Cardiac muscle cell (in vitro differentiated cells and primary cell): ENCODE results near the gene WHRN. TPM values are rescaled to one million over a fixed set of nuclear protein-coding genes. Genes with fewer than 3 reads are reported as not detected.

Experiments
- DNase-seq, 2 donors: peaks; one replicate each; pipeline versions ENCODE4 v3.0.0 to v3.0.0-alpha.2; 2010 to 2017; ENCODE audit warnings: low read depth in 1 of 2, low spot score in 1 of 2
- H3K27ac ChIP-seq: fragments of 200-600 bp; sonication (generic); 2 replicates; pipeline ENCODE4 v1.5.1; 2016
- H3K27me3 ChIP-seq: fragments of 200-600 bp; sonication (generic); 2 replicates; pipeline ENCODE4 v1.6.0; 2016; ENCODE audit warnings: control low read depth
- H3K36me3 ChIP-seq: fragments of 200-600 bp; sonication (generic); 2 replicates; pipeline ENCODE4 v1.5.1; 2016; ENCODE audit warnings: control low read depth
- H3K4me1 ChIP-seq: fragments of 200-600 bp; sonication (generic); 2 replicates; pipeline ENCODE4 v1.8.1; 2017; ENCODE audit warnings: low read depth, mild to moderate bottlenecking, mixed run types
- H3K4me3 ChIP-seq: fragments of 200-600 bp; sonication (generic); 2 replicates; pipeline ENCODE4 v1.5.1; 2016; ENCODE audit warnings: mild to moderate bottlenecking
- H3K9me3 ChIP-seq: fragments of 200-600 bp; sonication (generic); 2 replicates; pipeline ENCODE4 v1.5.1; 2017; ENCODE audit warnings: low read depth, mild to moderate bottlenecking, control low read depth
- polyA plus RNA-seq: library from polyadenylated mRNA; unstranded; fragments of >200 nt; fragmentation: Nextera tagmentation; extraction: Ambion mirVana; gene quantifications from 2 replicates; pipeline ENCODE4 v1.2.1, GENCODE V29; 2016
- total RNA-seq: library from RNA; depleted of rRNA; stranded (reverse); fragments of >200 nt; gene quantifications from 2 replicates; pipeline ENCODE4 v1.2.3, GENCODE V29; 2016
- TF ChIP-seq, protein P1 (sequence below): IDR thresholded peaks from 2 replicates; pipeline ENCODE4 v1.5.1; 2012; ENCODE audit warnings: low read depth, mild to moderate bottlenecking, low read length

The WHRN gene
- total and polyA plus RNA-seq, 2 experiments from 2014 or later = 10.8 to 12.5 TPM

DNA sequence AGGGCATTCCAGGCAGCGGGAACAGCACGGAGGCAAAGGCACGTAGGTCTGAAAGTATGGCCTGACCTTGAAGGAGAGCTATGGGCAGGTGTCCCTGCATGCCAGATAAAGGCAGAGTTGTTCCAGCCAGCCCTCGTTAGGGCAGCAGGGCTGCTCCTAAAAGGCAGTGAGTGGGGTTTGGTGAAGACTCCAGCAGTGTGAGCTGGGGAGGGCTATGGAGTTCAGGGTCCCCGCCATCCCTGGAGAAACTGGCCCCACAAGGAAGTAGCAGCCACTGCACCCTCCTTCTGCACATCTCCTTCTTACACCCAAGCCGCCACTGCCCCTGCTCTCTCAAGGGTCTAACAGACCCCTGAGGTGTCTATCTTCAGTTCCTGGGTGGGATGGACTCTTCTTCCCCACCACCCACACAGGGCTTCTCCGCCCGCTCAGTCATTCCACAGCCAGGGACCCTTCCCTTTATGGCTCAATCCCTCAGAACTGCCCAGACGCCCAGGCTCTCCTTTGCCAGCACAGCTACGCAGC is 118.8 kb downstream of the WHRN start:
- H3K27me3 ChIP-seq = no peaks in the 10 kb centered on the region
- no peaks in the 10 kb centered on the region for H3K9me3 ChIP-seq
- TF ChIP-seq, protein P1, sequence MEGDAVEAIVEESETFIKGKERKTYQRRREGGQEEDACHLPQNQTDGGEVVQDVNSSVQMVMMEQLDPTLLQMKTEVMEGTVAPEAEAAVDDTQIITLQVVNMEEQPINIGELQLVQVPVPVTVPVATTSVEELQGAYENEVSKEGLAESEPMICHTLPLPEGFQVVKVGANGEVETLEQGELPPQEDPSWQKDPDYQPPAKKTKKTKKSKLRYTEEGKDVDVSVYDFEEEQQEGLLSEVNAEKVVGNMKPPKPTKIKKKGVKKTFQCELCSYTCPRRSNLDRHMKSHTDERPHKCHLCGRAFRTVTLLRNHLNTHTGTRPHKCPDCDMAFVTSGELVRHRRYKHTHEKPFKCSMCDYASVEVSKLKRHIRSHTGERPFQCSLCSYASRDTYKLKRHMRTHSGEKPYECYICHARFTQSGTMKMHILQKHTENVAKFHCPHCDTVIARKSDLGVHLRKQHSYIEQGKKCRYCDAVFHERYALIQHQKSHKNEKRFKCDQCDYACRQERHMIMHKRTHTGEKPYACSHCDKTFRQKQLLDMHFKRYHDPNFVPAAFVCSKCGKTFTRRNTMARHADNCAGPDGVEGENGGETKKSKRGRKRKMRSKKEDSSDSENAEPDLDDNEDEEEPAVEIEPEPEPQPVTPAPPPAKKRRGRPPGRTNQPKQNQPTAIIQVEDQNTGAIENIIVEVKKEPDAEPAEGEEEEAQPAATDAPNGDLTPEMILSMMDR = no peak
- no peaks in the 10 kb centered on the region for H3K36me3 ChIP-seq
- H3K27ac ChIP-seq = peak overlapping the region; percentile 70
- H3K4me3 ChIP-seq = peak overlapping the region; percentile 33
- DNase-seq = peak in 1 of 2 donors; percentile 35
- H3K4me1 ChIP-seq = peaks cover 49% of the 10 kb centered on the region

DNA sequence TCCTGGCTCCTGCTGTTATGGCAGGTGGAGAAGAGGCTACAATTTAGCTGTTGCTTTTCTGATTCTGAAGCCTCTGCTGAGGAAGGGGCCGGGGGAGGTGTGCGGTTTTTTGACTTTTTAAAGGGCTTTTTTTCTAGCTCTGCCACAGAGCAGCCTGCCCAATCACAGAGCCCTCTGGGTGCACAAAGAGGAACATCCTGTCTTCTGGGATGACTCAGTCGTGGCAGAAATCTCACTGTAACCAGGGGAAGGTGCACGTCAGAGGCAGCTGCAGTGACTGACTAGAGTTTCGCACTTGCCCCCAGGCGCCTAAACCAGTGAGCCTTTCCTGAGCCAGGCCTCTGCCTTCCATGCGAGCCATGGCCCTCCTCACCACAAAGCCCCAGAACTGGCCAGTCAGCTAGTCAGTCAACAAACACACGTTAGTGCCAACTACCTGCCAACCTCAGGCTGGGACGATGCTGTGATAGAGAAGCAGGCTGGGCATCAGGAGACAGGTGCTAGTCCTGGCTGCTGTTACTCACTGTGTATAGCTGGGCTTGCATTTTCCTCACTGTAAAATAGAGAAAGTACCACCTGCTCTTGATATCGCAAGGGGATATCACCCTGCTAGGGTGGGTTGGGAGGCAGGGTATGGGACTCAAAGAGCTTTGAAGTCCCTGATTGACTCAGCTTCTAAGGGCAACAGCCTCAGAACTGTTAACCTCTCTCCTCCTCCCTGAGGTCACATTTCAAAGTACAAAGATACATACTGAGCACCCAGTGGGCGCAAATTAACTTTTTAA is 119.7 kb downstream of the WHRN start:
- Histone ChIP-seq H3K9me3 (no peaks in the 10 kb centered on the region), H3K36me3 (no peaks in the 10 kb centered on the region), H3K27ac (peak overlapping the region; percentile 70), H3K4me3 (peak overlapping the region; percentile 11), H3K4me1 (peaks cover 49% of the 10 kb centered on the region), H3K27me3 (no peaks in the 10 kb centered on the region)
- TF ChIP-seq, protein P1 = no peak
- peak in 1 of 2 donors; percentile 80 for DNase-seq

DNA sequence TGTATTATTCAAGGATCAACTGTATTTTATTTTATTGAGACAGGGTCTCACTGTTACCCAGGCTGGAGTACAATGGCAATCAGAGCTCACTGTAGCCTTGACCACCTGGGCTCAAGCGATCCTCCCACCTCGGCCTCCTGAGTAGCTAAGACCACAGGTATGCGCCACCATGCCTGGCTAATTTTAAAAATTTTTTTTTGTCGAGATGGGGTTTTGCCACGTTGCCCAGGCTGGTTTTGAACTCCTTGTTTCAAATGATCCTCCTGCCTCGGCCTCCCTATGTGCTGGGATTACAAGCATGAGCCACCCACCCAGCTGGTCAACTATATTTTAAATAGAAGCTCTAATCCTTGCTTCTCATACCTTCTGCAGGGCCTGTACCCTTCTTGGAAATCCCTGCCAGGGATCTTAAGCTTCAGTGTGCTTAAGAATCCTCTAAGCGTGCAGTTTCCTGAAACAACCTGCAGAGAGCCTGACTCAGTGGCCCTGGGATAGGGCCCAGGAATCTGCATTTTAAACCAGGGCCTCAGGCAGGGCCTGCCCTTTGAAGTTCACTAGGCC is 120.4 kb downstream of the WHRN start:
- DNase-seq = no peak
- no peak overlapping the region for H3K4me3 ChIP-seq
- H3K27ac ChIP-seq = no peak overlapping the region
- H3K9me3 ChIP-seq = no peaks in the 10 kb centered on the region
- TF ChIP-seq, protein P1 = no peak
- peaks cover 5% of the 10 kb centered on the region for H3K36me3 ChIP-seq
- H3K4me1 ChIP-seq = peaks cover 49% of the 10 kb centered on the region
- H3K27me3 ChIP-seq = no peaks in the 10 kb centered on the region

DNA sequence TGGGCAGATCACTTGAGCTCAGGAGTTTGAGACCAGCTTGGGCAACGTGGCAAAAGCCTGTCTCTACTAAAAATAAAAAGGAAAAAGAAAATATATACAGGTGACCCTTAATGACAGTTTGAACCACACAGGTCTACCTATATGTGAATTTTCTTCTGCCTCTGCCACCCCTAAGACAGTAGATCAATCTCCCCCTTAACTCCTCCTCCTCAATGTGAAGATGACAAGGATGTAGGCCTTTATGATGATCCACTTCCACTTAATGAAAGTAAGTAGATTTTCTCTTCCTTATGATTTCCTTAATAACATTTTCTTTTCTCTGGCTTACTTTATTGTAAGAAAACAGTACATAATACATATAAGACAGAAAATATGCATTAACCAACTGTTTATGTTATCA is 120.9 kb downstream of the WHRN start:
- TF ChIP-seq, protein P1 = no peak
- Histone ChIP-seq H3K4me3 (no peak overlapping the region), H3K27me3 (no peaks in the 10 kb centered on the region), H3K9me3 (no peaks in the 10 kb centered on the region), H3K36me3 (peaks cover 7% of the 10 kb centered on the region), H3K4me1 (peaks cover 49% of the 10 kb centered on the region), H3K27ac (peak overlapping the region; percentile 95)
- DNase-seq = no peak

DNA sequence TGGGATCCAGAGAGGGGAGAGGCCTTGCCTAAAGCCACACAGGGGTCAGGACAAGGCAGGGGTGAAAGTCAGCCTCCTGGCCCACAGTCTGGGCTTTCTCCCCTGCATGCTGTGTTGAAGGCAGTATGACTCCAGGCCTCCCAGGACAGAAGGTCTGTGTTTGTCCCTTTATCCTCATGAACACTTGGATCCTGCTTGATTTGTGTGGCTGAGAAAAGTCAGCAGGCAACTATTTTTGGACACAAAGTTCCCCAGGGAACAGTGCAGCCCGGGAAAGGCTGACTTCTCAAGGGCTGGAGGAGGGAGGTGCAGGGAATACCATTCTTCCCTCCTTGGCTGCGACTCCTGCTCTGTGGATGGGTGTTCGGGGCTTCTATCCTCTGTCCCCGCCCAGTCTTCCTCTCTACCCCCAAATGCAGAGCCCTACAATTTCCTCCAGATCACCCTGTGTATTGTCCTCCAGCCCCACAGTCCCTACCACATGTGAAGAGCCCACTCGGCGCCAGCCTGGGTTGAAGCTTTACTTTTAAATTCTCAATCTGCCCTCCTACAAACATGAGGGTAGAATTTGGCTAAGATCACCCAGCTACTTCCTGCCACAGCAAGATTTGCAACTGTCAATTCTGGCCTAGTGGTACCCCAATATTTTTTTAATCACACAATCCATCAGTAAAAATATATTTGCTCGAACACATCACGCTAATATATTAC is 121.6 kb downstream of the WHRN start:
- peak; percentile 67 to 71 for DNase-seq
- Histone ChIP-seq H3K36me3 (peaks cover 8% of the 10 kb centered on the region), H3K9me3 (no peaks in the 10 kb centered on the region), H3K27me3 (no peaks in the 10 kb centered on the region), H3K4me1 (peaks cover 48% of the 10 kb centered on the region), H3K4me3 (no peak overlapping the region), H3K27ac (peak overlapping the region; percentile 95)
- TF ChIP-seq, protein P1 = no peak
